Left renal pelvis (tissue), 4 donors: Measurements from ENCODE around the gene SCN7A. TPM values are rescaled to one million over a fixed set of nuclear protein-coding genes. Genes with fewer than 3 reads are reported as not detected.

ENCODE experiments used
- DNase-seq, 4 donors: peaks; one replicate each; pipeline ENCODE4 v3.0.0-alpha.2; 2013; ENCODE audit warnings: low read depth in 4 of 4, low spot score in 3 of 4
- polyA plus RNA-seq, 4 donors: library from polyadenylated mRNA; unstranded; fragments of 120-200 nt; gene quantifications; one replicate each; pipeline ENCODE4 v1.2.1, GENCODE V29; 2013; ENCODE audit not compliant: insufficient read length in 4 of 4

Gene SCN7A
- 10 to 100 TPM; 12.5 to 14.3 (median 13.5) TPM for polyA plus RNA-seq

DNA sequence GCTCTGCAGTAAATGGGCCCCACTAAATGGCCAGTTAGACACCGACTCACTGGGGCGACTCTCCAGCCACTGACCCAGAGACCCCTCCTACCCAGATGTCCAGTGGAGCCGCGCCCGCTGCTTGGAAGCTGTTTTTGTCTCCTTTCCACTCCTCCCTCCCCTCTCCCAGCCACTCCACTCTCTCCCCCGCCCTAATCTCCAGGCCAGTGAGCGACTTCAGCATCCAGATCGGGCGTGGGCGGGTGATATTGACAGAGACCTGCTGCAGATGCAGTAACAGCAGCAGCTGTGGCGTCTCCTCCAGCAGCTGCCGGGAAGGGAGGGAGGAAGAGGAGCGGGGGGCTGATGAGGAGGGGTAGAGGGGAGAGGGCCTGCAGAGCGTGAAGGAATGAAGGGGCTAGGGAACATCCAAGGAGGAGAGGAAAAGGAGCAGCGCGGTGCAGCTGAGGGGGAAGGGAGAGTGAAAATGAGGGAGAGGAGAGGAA lies at the start of gene SCN7A:
Gene SCN7A (minus strand): TSS at position 110 of the 485 bp plus-strand sequence. CDS start 16,553 bp downstream, outside the sequence.
- peak; percentile 65 to 79 (median 70) for DNase-seq

DNA sequence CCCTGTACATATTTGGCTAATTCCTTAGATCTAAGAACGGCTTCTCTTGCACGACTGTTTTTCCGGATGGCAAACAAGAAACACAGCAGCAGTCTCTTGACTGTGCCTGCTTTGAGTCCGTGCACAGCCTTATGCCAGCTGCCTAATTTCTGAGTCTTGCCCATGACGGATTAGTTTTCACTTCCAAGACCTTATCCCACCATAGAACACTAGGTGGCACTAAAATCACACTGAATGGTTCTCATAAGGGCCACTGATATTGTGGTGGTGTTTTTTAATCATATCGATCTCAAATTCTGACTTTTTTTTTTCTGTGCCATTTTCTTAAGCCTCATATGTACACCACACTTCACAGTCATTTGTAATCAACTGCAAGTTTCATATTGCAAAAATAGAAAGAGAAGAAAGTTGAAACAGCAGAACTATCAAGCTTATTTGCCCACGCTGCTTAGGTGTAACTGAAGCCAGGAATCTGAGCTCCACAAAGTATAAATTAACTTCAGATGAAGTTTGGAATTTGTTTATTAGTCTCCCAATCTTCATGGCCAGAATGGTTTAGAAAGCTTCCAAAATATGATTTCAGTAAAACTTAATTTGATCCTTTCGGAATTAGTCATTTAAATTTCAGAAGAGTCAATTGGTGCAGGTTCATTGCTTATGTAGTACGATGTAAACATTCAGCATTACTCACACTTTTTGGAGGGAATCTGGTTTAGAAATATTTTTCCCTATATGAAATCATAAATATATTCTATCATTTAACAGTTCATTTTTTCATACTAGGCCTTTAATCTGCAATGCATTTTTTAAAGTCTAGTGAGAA lies 45.5 kb upstream of the SCN7A start:
- DNase-seq, result peak; percentile 24 to 60 (median 48)

DNA sequence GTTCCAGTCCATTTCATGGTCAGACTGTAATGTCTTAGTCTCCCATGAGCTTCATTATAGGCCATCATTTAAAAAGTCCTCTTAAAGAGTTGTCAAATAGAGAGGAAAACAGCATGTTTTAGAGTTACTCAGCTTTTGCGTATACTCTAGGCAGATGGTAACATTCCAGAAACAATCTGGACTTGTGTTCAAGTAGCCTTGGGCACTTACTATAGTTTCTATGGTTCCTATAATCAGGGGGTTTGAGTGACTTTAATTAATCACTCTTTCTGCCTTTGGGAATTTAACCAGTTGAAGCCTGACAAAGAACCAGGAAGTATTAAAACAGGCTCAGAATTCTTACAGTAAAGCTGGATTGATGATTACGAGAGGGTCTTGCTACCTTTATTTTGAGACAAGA lies 42.1 kb upstream of the SCN7A start:
- no peak for DNase-seq

DNA sequence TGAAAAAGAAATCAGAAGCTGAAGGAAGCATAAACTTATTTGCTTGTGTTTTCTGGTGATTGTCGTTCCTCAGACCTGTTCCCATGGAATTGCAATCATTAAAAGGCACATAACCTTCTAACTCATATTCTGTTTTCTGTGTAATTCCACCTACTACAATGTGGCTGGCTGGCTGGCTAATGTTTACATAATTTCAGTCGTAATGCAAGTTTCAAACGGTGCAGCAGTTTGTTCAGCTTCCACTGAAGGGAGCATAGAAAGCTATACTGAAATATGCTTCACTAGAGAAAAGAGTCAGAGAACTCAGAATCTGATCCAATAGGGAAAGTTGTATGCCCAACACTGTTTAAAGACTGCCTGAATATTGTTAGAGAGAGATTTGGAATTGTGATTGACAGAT lies 27.1 kb upstream of the SCN7A start:
- DNase-seq, result no peak

DNA sequence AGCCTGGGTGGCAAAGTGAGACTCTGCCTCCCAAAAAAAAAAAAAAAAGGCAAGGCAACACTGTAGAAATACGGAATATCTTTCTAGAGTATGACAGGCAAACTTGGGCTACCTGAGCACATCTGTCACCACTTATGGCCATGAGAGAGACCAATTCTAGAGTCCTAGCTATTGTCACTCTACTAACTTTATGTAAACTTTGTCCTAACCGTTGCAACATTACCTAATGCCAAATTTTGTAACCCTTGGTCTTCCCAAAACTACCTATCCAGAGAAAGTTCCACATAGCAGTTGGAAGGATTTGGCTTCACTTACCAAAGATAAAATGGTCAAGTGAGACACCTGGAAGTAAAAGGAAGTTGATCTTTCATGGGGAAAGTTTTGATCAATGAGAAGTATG lies 26.6 kb upstream of the SCN7A start:
- DNase-seq, result no peak

DNA sequence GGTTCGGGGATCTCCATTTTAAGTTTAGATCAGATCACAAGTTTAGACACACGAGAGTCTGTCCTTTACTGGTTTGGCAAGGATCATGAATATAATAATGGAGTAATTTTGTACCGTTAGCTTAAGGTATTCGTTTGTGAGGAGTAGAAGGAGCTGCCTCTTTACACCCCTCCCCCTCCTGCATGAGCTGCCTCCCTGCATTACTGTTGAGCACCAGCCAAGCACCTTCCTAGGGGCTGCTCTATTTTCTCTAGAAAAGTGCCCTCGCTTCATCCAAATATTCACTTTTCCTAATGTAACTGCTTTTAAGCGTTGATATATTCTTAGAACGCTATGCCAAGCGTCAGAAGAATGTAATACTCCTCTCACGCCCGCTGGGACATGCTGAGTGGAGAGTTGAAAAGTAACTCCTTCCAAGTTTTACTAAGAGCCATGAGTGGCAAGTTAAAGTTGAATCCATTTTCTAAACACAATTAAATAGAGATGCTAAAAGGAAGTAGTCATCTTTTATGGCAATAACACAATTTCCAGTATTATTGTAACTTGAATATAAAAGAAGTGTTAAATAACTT lies 25.4 kb upstream of the SCN7A start:
- no peak for DNase-seq

DNA sequence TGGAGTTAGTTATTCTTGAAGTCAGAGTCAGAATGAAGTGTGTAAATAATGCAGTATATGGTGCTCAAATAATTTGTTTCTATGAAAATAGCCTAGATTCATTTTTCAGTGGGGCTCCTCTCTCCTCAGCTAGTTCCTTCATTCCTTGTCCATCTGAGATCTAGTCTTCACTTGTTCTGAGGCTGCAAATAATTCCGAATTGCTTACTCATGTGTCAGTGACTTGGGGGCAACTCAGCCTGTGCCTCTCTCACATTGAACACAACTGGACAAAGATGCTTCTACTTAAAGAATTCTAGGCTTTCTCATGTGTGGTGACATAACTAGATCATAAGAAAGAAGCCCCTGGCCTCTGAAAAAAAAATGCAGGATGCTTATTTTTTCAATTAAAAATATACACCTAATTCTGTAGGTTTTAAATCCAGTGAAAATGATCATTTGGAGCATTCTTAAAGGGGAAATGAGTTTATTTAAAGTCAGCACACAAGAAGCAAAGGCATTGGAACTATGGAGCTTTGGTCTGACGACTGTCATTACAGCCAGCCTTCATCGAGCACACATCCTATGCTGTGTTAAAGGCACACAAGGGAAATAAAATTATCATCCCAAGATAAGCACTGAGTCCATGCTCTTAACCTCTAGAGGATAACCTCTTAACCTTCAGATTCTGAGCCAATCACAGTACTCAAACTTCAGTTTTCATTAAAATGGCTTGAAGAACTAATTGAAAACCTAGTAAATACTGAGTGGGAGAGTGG lies 24.8 kb upstream of the SCN7A start:
- no peak for DNase-seq

DNA sequence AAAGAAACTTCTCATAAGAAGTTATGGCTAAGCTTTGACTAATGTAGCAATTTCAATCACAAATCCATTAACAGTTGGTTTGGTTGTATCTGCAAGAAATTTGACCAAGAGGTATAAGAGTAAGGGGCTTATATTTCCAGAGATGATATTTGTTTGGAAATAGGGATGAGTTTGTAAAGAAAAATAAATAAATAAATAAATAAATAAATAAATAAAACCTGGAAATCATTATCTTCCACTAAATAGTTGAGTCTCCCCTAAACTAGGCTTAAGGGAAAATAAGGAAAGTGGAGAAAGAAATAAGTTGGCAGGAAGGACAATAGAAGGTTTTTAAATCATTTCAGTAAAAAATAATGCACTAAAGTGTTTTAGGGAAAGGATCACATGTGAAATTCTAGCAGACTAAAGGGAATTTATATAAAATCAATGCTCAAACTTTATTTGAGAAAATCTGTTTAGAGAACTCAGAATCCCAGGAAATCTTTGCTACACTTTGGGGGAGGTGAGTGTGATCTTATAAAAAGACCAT lies 23.5 kb upstream of the SCN7A start:
- no peak for DNase-seq

DNA sequence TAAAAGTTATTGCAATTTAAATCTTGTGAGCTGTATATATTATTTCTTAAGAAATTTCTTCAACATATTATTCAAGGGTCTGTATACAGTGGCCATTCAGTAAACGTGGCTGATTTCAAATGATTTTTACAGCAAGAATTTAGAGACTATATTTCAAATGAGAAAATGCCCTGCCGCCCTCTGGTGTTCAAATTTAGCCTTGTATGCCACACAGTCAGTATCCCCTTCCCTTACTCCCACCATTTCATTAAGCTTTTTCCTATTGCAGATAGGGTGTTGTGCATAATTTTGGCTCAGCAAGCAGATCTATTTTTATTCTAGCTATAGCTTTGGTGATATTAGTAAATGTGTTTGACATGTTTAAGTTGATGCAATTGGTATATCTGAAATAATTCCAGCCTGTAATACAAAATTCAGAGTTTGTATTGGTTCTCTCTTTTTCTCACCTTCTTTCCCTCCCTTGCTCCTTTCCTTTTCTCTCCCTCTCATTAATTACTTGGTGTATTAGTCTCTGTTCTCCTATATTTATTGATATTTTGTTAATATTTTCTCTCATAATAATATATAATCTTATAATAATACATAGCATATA lies 22.8 kb upstream of the SCN7A start:
- DNase-seq, result peak in 1 of 4 donors; percentile 21

DNA sequence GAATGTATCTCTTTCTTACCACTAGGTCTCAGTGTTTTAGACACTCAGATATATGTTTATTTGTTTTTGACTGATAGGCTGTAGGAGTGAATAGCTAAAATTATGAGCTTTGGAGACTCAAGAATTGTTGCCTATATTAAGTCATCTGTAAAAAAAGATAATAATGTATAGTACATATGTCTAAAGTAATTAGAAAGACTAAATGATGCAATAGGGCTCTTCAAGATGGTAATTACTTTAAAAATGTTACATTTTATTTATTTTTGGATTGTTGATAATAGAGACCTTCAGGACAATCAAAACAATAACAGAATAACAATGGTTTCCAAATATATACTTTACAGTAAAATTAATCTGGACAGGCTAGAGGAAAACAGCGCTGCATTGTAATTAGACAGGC lies 19.9 kb upstream of the SCN7A start:
- DNase-seq, result no peak

DNA sequence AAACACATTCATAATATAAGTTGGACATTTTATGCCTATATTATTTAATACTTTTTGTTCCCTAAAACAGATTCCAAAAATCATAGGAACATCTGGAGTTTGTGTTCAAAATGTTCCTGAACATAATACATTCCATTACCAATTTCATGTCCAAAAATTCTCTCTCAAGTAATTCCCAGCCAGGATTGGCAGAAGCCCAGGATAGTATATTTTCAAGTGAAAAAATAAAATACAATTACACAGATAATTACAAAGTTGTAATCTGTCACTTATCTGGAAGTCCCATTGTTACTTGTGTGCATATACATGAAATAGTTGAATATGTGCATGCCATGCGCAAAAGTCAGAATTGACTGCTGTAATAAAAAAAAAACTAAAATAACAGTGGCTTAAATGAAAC lies 5.2 kb upstream of the SCN7A start:
- no peak for DNase-seq

DNA sequence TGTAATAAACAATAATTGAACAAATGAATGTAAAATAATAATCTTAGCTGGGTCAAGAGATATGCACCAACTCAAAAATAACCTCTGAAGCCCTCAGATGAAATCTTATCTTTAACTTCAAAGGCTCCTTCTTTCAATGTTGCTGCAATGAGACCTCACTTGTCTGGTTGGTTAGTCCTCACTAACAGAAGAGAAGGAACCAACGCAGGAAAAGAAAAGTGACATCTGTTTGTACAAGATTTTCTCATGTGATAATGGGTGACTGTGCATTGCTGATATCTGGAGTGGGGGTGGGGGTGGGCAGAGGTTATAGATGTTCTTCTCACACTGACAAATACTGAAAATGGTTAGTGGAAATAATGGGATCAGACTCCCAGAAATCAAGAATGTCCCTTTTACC lies 2.6 kb downstream of the SCN7A start:
- DNase-seq, result no peak

DNA sequence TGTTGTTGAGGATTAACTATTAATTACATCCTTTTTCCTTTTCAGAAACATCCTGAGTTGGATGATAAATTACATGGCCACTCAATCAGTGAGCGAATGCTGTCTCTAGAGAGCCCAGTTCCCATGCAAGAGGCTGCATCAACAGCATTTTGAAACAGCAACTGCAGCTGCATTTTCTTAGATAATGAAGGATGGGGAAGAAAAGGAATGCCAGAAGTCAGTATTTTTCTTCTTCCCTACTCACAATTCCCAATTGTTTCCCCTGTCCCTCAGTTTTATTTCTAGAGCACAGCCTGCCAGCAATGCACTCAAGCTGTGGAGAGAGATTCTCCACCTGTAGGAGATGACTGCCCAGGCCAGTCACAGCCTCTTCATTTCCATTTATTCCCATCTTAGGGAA lies 6.9 kb downstream of the SCN7A start:
- no peak for DNase-seq

DNA sequence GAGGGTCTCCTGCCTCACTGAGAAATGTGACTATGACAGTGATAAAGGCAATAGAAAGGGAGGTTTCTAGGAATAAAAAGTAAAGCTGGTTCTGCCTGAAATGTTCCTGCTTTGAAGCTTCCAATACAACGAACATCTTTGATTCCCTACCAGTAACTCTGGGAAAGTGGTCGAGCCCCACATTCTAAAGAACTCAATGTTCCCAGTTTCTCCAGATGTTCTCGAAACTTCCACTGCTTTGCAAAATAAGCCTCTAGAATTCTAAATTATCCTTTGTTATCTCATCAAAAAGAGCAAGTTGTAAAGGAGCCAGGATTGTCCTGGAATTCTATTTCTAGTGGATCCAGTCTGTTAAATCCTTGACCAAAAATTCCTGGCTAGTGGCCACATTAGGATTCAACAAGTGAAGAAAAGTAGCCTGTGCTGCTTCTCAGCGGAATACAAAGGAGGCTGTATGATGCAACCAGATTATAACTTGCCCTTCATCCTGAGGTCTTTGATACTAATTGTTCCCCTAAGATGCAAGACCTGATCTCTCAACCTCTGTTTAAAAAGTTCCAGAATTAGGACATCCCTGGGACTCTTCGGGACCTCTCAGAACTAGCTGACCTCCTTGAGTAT lies 8.4 kb downstream of the SCN7A start:
- no peak for DNase-seq

DNA sequence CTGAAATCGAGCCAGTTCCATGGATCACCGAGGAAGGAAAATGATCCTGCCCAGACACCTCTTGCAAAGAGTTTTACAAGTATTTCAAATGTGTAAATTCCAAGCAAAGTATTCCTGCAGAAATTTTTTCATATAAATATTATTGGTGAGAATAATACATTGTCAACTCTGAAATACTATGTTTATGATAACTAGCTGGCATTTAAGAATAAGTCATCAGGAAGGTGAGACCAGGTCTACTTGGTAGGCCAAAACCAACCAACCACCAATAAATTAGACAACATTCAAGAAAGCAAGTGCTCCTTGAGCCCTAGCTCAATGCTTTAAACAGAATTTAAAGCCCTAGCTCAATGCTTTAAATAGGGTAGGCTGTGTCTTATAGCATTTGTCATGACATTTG lies 21.7 kb downstream of the SCN7A start:
- DNase-seq, result no peak

DNA sequence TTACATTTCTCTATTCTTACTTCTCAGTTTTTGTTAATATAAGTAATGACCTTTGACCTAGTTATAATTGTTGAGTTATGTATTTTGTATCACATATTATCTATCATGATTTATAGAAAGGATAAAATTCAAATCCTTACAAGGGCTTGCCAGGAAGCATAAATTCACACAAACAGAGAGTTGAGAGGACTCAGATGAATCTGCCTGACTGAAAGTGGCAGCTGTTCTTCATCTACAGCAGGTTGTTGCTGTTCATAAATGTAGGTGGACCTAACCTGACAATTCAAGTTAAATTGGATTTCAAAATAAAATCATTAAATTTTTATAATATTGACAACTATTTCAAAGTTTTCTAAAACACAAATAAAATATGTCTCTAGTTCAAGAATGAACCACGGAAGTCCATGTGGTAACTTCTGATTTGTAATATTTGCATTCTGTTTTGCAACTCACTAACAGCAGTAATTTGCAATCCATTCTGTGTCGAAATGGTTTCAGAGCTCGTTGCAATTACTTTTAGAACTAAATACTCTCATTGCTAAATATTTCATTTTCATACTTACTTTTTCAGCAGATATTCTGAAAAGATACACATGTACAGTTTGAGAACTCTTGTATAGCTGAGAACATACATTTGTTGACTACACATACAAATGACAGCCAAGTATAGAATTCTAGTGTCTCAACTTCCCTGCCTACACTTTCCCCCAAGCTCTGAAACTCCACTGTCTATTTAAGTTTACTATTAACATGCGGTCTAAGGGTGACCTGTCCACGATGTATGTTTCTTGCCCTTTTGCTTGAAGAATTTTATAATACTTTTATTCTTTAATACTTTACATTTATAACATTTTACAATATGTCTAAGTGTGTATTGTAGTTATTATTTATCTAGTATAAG lies 25.7 kb downstream of the SCN7A start:
- no peak for DNase-seq

DNA sequence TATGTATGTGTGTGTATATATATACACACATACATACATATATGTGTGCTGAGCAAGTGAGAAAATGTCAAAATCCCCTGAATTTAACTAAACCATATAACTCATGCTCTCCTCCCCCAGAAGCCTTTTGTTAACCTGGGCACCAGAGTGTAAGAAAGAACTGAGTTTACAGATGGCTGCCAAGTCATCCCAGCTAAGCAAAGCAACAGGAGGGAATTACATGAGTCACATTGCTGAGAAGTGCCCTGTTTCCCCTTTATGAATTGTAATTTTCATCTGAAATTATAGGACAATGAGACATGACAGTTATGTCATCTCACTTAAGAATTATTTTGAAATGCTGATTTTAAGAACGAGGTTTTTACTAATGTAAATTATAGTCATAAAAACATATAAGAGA lies 29.9 kb downstream of the SCN7A start:
- no peak for DNase-seq

DNA sequence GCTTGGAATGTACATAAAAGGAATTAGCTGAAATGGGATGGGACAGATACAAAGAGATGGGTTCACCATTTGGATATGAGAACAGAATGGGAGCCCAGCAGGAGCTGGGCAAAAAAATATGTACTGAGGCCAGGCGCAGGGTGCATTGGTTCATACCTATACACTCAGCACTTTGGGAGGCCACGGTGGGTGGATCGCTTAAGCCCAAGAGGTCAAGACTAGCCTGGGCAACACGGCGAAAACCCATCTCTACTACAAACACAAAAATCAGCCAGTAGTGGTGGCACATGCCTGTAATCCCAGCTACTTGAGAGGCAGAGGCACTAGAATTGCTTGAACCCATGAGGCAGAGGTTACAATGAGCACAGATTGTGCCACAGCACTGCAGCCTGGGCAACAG lies 30.4 kb downstream of the SCN7A start:
- no peak for DNase-seq

DNA sequence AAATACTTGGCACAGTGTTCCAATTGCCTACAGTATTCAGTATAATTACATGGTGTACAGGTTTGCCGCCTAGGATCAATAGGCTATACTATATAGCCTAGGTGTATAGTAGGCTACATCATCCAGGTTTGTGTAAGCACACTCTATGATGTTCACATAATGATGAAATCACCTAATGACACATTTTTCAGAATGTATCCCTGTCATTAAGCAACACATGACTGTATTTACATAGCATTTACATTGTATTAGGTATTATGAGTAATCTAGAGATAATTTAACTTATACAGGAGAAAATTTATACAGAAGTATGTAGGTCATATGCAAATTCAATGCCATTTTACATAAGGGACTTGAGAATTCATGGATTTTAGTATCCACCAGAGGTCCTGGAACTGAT lies 35.4 kb downstream of the SCN7A start:
- DNase-seq, result no peak
